Epidermal melanocyte (primary cell): Measurements from ENCODE around the gene CXCL12.

Source experiments
- DNase-seq: peaks from one replicate; pipeline ENCODE4 v3.0.0; 2011; ENCODE audit warnings: low spot score; ENCODE audit not compliant: insufficient read length

Gene CXCL12

GRCh38 chr10:44385026-44385695, at the start of gene CXCL12:
Gene CXCL12 (minus strand): TSS chr10:44385097. CDS start chr10:44385005, 92 bp downstream.
- no peak for DNase-seq

- DNase-seq = no peak
Observed at GRCh38 chr10:44427479-44427878, 42.6 kb upstream of the CXCL12 start.

- no peak for DNase-seq
Observed at GRCh38 chr10:44427037-44427436, 42.1 kb upstream of the CXCL12 start.

GRCh38 chr10:44426247-44427034, 41.5 kb upstream of the CXCL12 start:
- no peak for DNase-seq

- no peak for DNase-seq
Observed at GRCh38 chr10:44425466-44425865, 40.6 kb upstream of the CXCL12 start.

- DNase-seq = no peak
Observed at GRCh38 chr10:44424957-44425356, 40.1 kb upstream of the CXCL12 start.

GRCh38 chr10:44424298-44424697, 39.4 kb upstream of the CXCL12 start:
- DNase-seq = no peak

GRCh38 chr10:44422570-44423101, 37.7 kb upstream of the CXCL12 start:
- no peak for DNase-seq

- DNase-seq = no peak
Observed at GRCh38 chr10:44422153-44422552, 37.3 kb upstream of the CXCL12 start.

GRCh38 chr10:44419790-44420549, 35.1 kb upstream of the CXCL12 start:
- DNase-seq = no peak

GRCh38 chr10:44418637-44419036, 33.7 kb upstream of the CXCL12 start:
- DNase-seq = no peak

GRCh38 chr10:44417761-44418160, 32.9 kb upstream of the CXCL12 start:
- no peak for DNase-seq

GRCh38 chr10:44416936-44417335, 32.0 kb upstream of the CXCL12 start:
- no peak for DNase-seq

GRCh38 chr10:44416021-44416771, 31.3 kb upstream of the CXCL12 start:
- DNase-seq = no peak

GRCh38 chr10:44415121-44415520, 30.2 kb upstream of the CXCL12 start:
- no peak for DNase-seq

GRCh38 chr10:44413416-44413815, 28.5 kb upstream of the CXCL12 start:
- no peak for DNase-seq

- no peak for DNase-seq
Observed at GRCh38 chr10:44411251-44411650, 26.4 kb upstream of the CXCL12 start.

- DNase-seq = no peak
Observed at GRCh38 chr10:44404741-44405437, 20.0 kb upstream of the CXCL12 start.

GRCh38 chr10:44402465-44403195, 17.7 kb upstream of the CXCL12 start:
- DNase-seq = no peak

GRCh38 chr10:44400541-44400940, 15.6 kb upstream of the CXCL12 start:
- DNase-seq = no peak
